Measurements from ENCODE around the gene CTNS. TPM values are rescaled to one million over a fixed set of nuclear protein-coding genes. Genes with fewer than 3 reads are reported as not detected.

Gene CTNS
- polyA plus RNA-seq, 1 donor from 2014 or later: 8.8 TPM

DNA sequence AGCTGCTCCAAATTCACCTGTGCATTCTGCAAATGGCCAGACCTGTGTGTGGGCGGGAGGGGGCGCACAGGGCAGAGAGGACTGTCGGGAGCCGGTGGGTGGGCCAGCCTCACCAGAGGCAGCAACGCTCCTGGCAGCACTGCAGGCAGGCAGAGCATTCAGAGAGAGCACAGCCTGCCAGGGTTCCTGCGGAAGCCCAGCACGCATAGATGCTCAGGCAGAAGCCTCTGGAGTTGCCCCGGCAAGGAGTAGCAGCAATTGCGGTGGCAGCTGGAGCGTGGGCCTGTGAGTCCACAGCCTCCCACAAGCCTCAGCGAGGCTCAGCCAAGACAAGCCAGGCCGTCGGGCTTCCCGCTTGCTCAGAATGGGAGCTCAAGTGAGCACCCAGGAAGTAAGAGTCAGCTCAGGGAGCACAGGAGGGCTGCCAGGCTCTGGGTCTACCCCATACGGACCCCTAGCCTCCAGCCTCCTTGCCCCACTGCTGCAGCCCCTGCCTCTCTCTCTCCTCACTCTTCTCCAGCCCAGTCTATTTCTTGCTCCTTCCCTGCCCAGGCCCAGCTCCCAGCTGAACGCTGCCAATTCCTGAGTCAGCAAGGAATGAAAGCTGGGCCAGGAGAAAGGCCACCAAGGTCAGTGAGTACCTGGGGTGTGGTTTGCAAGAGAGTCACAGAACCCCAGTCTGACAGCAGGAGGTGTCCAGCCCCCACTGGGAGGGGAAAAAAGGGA is 41.7 kb downstream of the CTNS start:
- H3K4me2 ChIP-seq (ENCODE audit: low read length): no peak overlapping the region
- no peak overlapping the region for H2AFZ ChIP-seq (ENCODE audit: low read depth, low read length)
- no peak overlapping the region for H3K9ac ChIP-seq (ENCODE audit: low read length)
- no peaks in the 10 kb centered on the region for H3K27me3 ChIP-seq (ENCODE audit: insufficient read depth, low read depth, low read length)
- no peaks in the 10 kb centered on the region for H4K20me1 ChIP-seq (ENCODE audit: insufficient read depth)
- no peaks in the 10 kb centered on the region for H3K9me3 ChIP-seq (ENCODE audit: low read length)
- no peak overlapping the region for H3K27ac ChIP-seq (ENCODE audit: low read length)
- H3K4me3 ChIP-seq (ENCODE audit: low read length): no peak overlapping the region
- H3K36me3 ChIP-seq (ENCODE audit: insufficient read depth, low read length): no peaks in the 10 kb centered on the region
- no peaks in the 10 kb centered on the region for H3K79me2 ChIP-seq (replicated peaks; ENCODE audit: insufficient read depth, low read length)
- no peaks in the 10 kb centered on the region for H3F3A ChIP-seq (ENCODE audit: insufficient read depth, low read length, poor library complexity, severe bottlenecking)
- no peak for TF ChIP-seq EP300 (conservative IDR thresholded peaks at IDR 0.05; ENCODE audit: poor library complexity, severe bottlenecking)
- TF ChIP-seq RAD21 (conservative IDR thresholded peaks at IDR 0.05): no peak
- TF ChIP-seq TAF1 (IDR thresholded peaks at IDR 0.05; ENCODE audit: low read depth): no peak
- no peak for TF ChIP-seq MXI1 (conservative IDR thresholded peaks at IDR 0.05; ENCODE audit: poor library complexity, severe bottlenecking)
- TF ChIP-seq EZH2 (IDR thresholded peaks at IDR 0.05; ENCODE audit: borderline replicate concordance, insufficient read depth, low read length, poor library complexity, severe bottlenecking): no peak
- TF ChIP-seq, protein P1, sequence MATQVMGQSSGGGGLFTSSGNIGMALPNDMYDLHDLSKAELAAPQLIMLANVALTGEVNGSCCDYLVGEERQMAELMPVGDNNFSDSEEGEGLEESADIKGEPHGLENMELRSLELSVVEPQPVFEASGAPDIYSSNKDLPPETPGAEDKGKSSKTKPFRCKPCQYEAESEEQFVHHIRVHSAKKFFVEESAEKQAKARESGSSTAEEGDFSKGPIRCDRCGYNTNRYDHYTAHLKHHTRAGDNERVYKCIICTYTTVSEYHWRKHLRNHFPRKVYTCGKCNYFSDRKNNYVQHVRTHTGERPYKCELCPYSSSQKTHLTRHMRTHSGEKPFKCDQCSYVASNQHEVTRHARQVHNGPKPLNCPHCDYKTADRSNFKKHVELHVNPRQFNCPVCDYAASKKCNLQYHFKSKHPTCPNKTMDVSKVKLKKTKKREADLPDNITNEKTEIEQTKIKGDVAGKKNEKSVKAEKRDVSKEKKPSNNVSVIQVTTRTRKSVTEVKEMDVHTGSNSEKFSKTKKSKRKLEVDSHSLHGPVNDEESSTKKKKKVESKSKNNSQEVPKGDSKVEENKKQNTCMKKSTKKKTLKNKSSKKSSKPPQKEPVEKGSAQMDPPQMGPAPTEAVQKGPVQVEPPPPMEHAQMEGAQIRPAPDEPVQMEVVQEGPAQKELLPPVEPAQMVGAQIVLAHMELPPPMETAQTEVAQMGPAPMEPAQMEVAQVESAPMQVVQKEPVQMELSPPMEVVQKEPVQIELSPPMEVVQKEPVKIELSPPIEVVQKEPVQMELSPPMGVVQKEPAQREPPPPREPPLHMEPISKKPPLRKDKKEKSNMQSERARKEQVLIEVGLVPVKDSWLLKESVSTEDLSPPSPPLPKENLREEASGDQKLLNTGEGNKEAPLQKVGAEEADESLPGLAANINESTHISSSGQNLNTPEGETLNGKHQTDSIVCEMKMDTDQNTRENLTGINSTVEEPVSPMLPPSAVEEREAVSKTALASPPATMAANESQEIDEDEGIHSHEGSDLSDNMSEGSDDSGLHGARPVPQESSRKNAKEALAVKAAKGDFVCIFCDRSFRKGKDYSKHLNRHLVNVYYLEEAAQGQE (IDR thresholded peaks at IDR 0.05; ENCODE audit: borderline replicate concordance): no peak
- H3K9me2 ChIP-seq (ENCODE audit: insufficient read depth, low read length): no peaks in the 10 kb centered on the region

DNA sequence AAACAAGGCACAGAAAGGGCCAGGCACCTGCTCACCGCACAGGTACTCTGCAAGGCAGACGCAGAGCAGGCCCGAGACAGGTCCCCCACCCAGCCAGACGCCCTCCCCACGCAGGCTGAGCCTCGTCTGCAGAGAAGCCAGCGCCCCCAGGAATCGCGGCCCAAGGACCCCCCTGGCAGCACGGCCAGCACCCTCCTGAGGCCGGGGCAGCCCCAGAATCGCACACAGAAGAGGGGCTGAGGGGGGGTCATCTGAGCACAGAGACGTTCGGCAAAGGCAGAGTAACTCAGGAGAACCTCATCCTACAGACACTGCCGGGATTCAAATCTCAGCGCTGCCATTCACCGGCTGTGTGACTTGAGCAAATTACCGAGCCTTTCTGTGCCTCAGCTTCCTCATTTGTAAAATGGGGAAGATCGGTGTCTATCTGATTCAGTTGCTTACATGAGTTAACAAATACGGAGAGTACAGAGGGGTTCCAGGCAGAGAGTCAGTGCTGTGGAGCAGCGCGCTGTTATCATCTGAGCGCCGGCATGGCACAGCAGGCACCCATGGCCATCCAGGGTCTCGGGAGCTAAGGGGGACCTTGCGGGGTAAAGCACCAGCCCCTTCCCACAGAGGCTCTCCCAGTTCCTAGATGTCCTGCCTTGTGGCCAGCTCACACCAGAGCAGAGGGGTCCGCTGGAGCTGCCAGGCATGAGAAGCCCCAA is 42.4 kb downstream of the CTNS start:
- TF ChIP-seq TAF1 (IDR thresholded peaks at IDR 0.05; ENCODE audit: low read depth) (no peak), EZH2 (IDR thresholded peaks at IDR 0.05; ENCODE audit: borderline replicate concordance, insufficient read depth, low read length, poor library complexity, severe bottlenecking) (no peak), MXI1 (conservative IDR thresholded peaks at IDR 0.05; ENCODE audit: poor library complexity, severe bottlenecking) (no peak), POLR2AphosphoS5 (IDR thresholded peaks at IDR 0.05) (no peak)
- Histone ChIP-seq H3K79me2 (replicated peaks; ENCODE audit: insufficient read depth, low read length) (no peaks in the 10 kb centered on the region), H3K36me3 (ENCODE audit: insufficient read depth, low read length) (no peaks in the 10 kb centered on the region), H3K27ac (ENCODE audit: low read length) (no peak overlapping the region), H3F3A (ENCODE audit: insufficient read depth, low read length, poor library complexity, severe bottlenecking) (no peaks in the 10 kb centered on the region), H4K20me1 (ENCODE audit: insufficient read depth) (no peaks in the 10 kb centered on the region), H3K9me2 (ENCODE audit: insufficient read depth, low read length) (no peaks in the 10 kb centered on the region), H3K4me3 (ENCODE audit: low read length) (no peak overlapping the region), H2AFZ (ENCODE audit: low read depth, low read length) (no peak overlapping the region), H3K9me3 (ENCODE audit: low read length) (no peaks in the 10 kb centered on the region), H3K9ac (ENCODE audit: low read length) (no peak overlapping the region), H3K4me2 (ENCODE audit: low read length) (no peak overlapping the region), H3K27me3 (ENCODE audit: insufficient read depth, low read depth, low read length) (no peaks in the 10 kb centered on the region)

DNA sequence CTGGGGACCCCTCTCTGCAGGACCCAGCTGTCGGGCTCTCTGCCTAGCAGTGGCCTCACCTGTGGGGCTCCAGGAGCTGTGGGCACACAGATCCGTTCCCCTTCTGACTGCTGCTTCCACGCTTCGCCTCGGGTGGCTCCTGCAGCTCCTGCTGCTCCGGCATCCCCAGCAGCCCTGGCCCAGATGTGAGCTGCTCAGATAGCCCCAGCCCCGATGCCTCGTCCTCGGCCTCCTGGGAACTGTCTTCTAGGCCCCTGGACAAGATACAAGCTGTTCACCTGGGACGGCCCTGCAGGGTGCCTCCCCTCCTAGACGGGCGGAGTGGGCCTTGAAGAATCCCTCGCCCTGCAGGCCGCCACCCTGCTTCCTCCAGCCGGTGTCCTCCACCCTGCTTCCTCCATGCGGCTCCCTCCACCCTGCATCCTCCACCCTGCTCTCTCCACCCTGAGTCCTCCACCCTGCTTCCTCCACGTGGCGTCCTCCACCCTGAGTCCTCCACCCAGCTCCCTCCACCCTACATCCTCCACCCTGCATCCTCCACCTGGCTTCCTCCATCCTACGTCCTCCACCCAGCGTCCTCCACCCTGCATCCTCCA is 43.1 kb downstream of the CTNS start:
- H3K9me3 ChIP-seq (ENCODE audit: low read length): no peaks in the 10 kb centered on the region
- no peaks in the 10 kb centered on the region for H4K20me1 ChIP-seq (ENCODE audit: insufficient read depth)
- H3K27ac ChIP-seq (ENCODE audit: low read length): no peak overlapping the region

More for the DNA sequence above, 43.1 kb downstream of the CTNS start:
- H3K9ac ChIP-seq (ENCODE audit: low read length): no peak overlapping the region
- H3K4me2 ChIP-seq (ENCODE audit: low read length): no peak overlapping the region
- H2AFZ ChIP-seq (ENCODE audit: low read depth, low read length): no peak overlapping the region
- H3K9me2 ChIP-seq (ENCODE audit: insufficient read depth, low read length): no peaks in the 10 kb centered on the region
- no peaks in the 10 kb centered on the region for H3K27me3 ChIP-seq (ENCODE audit: insufficient read depth, low read depth, low read length)
- TF ChIP-seq POLR2AphosphoS5 (IDR thresholded peaks at IDR 0.05) (no peak), MXI1 (conservative IDR thresholded peaks at IDR 0.05; ENCODE audit: poor library complexity, severe bottlenecking) (no peak), EZH2 (IDR thresholded peaks at IDR 0.05; ENCODE audit: borderline replicate concordance, insufficient read depth, low read length, poor library complexity, severe bottlenecking) (no peak), EP300 (conservative IDR thresholded peaks at IDR 0.05; ENCODE audit: poor library complexity, severe bottlenecking) (no peak), TAF1 (IDR thresholded peaks at IDR 0.05; ENCODE audit: low read depth) (no peak), SMC3 (conservative IDR thresholded peaks at IDR 0.05; ENCODE audit: poor library complexity) (no peak), RAD21 (conservative IDR thresholded peaks at IDR 0.05) (no peak)
- TF ChIP-seq, protein P1 (IDR thresholded peaks at IDR 0.05; ENCODE audit: borderline replicate concordance): no peak
- TF ChIP-seq, protein P2, sequence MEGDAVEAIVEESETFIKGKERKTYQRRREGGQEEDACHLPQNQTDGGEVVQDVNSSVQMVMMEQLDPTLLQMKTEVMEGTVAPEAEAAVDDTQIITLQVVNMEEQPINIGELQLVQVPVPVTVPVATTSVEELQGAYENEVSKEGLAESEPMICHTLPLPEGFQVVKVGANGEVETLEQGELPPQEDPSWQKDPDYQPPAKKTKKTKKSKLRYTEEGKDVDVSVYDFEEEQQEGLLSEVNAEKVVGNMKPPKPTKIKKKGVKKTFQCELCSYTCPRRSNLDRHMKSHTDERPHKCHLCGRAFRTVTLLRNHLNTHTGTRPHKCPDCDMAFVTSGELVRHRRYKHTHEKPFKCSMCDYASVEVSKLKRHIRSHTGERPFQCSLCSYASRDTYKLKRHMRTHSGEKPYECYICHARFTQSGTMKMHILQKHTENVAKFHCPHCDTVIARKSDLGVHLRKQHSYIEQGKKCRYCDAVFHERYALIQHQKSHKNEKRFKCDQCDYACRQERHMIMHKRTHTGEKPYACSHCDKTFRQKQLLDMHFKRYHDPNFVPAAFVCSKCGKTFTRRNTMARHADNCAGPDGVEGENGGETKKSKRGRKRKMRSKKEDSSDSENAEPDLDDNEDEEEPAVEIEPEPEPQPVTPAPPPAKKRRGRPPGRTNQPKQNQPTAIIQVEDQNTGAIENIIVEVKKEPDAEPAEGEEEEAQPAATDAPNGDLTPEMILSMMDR (IDR thresholded peaks at IDR 0.05; ENCODE audit: poor library complexity, severe bottlenecking): no peak
- no peak overlapping the region for H3K4me3 ChIP-seq (ENCODE audit: low read length)
- no peaks in the 10 kb centered on the region for H3K79me2 ChIP-seq (replicated peaks; ENCODE audit: insufficient read depth, low read length)
- H3K36me3 ChIP-seq (ENCODE audit: insufficient read depth, low read length): no peaks in the 10 kb centered on the region
- H3F3A ChIP-seq (ENCODE audit: insufficient read depth, low read length, poor library complexity, severe bottlenecking): no peaks in the 10 kb centered on the region
